GM21619 (cell line): ENCODE measurements around the gene NEK11.
A peak's percentile ranks its signal among the peaks of the same experiment; 100 is the strongest.
"Not testable (repeated sequence)": the region's sequence is repeated elsewhere in the genome, so short reads cannot be mapped to it uniquely, and the experiment has no call there.

Source experiments
- ATAC-seq: cut with Tn5 transposase; IDR thresholded peaks from one replicate; pipeline ENCODE4 v1.9.1; 2021; ENCODE audit not compliant: unreplicated experiment

The NEK11 gene

DNA sequence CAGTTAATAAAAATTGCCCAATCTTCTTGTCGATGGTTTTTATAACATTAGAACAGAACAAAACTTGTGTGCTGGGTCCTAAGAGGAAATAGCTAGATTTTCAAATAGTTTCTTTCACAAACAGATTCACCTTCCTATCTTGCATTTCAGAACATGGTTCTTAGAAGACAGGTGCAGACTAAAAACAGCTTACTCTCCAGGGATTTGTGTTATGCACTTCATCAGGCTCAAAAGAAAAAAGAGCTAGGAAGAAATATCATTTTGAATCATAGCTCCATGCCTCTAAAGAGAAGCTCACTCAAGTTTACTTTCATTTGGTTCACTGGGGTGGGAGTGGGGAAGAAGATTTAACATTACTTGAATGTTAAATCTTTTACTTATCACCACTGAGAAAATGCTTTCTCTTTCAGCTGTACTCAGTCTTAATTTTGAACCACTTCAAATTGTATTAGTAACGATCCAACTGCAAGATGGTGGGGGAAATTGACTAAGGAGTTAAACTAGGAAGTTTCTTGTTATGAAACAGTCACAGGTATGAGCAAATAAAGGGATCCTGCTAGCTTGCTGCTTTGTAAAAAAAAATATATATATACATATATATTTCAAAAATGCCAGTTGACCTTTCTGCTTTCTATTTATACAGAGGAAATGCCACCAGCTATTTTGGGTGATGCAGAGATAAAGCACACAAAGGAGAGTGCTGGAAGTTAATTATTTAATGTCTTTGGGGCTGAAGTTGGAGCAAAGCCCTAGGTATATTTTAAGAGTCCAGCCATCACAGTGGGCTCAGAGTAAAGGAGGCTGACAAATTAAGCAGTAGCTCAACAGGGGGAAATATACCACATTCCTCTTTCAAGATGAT, 326.6 kb downstream of the NEK11 start:
- no peak for ATAC-seq

GRCh38 chr3:131353986-131354385, 327.3 kb downstream of the NEK11 start:
- ATAC-seq, result no peak

DNA sequence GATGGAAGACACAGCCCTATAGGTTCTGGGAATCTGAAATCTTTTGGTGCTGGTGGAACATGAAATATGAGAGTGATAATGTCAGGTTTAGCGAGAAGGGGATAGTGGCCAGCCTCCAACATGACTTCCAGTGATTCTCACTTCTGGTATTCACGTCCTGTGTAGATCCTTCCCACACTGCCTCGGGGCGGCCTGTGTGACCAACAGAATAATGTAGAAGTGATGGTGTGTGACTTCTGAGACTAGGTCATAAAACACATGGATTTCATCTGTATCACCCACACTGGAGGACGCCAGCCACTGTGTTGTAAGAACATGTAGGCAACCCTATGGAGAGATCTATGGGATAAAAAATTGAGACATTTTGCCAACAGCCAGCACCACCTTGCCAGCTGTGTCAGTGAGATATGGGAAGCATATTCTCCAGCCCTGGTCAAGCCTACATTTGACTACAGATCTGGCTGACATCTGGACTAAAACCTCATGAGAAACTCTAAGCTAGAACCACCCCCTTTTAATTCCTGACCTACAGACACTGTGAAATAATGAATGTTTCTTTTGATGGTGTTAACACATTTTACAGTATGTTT, 329.4 kb downstream of the NEK11 start:
- no peak for ATAC-seq

GRCh38 chr3:131357275-131357674, 330.6 kb downstream of the NEK11 start:
- no peak for ATAC-seq

DNA sequence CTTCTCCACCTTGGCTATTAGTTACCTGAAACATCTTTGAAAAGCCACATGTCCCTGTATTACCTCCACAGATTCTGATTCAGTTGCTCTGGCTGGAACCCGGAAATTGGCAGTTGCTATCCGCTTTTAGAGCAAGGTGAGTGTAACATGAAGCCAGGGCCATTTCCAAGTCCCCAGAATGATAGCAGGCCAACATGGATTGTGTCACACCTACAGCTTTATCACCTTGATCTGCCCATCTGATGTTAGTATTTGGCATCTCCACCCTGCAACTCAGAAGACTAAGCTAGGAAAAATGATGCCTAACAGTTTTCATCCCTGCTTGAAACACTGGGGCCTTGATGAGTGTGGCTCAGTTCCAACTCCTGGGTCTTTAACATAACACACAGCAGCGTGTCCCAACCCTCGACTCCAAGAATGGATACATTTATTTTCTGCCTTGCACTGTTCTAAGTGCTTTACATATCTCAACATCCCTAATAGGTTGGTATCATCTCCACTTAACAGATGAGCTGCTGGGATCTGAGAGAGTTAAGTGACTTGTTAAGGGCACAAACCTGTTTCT, 333.6 kb downstream of the NEK11 start:
- ATAC-seq, result no peak

GRCh38 chr3:131361066-131361463, 334.4 kb downstream of the NEK11 start:
- not testable (repeated sequence) for ATAC-seq

GRCh38 chr3:131361464-131362421, 335.1 kb downstream of the NEK11 start:
- peak; percentile 95 for ATAC-seq

GRCh38 chr3:131363275-131363674, 336.6 kb downstream of the NEK11 start:
- no peak for ATAC-seq

GRCh38 chr3:131370935-131371687, 344.4 kb downstream of the NEK11 start:
- no peak for ATAC-seq

DNA sequence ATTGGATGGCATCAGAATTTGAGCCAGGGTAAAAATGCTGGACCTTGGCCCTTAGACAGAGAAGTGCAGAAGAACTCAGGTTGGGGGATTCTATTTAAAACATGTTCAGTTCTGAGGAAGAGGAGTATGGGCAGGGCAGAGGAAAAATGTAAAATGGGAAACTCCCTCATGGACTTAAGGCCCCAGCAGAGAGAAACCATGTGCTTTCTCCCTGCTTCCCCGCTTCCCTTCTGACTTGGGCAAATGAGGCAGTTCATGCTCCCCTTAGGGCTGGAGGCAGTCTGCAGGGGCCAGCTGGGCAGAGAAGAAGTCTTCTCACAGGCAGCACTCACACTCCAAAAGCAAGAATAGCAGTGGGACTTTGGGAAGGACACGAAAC, 345.0 kb downstream of the NEK11 start:
- no peak for ATAC-seq

GRCh38 chr3:131374741-131375140, 348.1 kb downstream of the NEK11 start:
- no peak for ATAC-seq

GRCh38 chr3:131380821-131381444, 354.3 kb downstream of the NEK11 start:
- ATAC-seq, result not testable (repeated sequence)

DNA sequence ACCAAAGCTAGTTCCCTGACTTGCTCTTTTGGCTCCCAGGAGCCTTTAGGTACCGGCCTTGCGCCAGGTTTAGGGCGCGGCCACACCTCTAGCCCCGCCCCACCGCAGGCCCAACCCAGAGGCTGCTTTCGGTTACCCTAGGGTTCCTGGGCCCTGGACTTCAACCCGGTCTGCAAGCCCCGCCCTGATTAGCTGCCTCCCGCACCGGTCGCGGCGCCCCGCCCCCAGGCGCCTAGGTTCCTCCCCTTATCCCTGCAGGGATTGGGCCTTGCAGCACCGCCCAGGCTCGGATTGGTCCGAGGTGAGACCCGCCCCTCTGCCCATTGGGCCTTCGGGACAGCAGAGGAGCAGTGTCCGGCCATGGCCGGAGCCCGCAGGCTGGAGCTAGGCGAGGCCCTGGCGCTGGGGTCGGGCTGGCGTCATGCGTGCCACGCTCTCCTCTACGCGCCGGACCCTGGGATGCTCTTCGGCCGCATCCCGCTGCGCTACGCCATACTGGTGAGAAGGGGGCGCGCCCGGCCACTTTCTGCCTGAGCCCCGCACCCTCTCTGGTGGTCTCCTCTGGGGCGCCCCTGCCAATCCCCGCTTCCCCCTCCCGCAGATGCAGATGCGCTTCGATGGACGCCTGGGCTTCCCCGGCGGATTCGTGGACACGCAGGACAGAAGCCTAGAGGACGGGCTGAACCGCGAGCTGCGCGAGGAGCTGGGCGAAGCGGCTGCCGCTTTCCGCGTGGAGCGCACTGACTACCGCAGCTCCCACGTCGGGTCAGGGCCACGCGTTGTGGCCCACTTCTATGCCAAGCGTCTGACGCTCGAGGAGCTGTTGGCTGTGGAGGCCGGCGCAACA, 355.0 kb downstream of the NEK11 start, which contains the start of gene NUDT16:
TSS of gene NUDT16 (plus strand) at position 330 of the 847 bp plus-strand sequence. CDS start at position 361, 31 bp downstream.
- peak; percentile 97 for ATAC-seq

DNA sequence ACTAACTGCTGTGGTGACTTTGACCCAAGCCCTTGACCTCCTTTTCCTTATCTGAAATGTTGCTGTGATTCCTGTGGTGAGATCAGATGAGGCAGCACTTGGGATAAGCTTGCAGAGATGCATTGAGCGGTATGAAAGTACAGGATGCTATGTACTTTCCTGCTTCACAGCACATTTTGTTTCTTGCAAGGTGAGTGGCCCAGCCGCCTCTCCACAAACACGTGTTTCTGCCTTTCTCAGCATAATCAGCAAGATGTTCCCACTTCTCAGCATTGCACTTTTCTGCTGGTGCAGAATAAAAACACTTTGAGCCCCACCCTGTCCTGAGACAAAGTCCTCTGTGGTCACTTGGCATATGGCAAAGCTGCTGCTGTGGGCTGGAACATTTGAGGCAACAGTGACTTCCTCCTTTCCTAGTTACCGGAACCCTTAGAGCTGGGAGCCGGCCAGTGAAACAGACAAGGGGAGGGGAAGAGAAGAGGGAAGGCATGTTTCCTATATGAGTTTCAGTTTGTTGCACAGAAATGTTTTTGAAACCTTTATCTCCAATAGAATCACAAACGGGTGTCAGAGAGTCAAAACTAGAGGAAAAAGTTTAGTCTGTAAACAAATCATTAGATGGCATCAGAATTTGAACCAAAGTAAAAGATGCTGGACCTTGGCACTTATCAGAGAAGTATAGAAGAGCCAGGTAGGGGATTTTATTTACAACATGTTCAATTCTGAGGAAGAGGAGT, 359.9 kb downstream of the NEK11 start:
- no peak for ATAC-seq

DNA sequence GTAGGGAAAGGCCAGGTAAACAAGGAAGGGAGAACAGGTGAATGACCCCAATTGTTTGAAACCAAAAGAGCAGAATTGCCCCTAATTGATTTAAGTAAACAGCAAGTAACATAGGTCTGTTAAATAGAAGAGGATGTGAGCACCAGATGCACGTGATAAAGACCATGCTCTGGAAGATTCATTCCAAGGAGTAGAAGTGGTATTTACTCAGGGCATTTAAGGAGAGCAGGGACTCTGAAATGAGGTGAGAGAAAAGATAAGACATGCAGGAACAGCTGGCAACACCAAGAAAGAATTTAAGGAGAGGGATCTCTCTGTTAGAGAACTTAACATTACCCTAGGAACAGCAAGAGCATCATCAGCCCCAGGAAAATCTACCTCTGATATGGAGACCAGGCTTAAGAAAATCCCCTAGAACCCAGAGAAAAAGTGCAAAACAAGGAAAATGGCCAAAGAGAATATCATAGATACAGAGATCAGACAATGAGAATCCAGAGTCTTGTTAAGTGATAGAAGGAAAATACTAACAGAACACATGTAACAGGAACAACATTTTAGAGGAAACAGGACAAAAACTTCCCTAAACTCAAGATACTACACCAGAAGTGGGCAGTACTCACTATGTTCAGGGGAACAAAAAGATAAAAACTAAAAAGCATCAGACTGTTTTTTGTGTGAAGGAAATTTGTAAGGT, 361.3 kb downstream of the NEK11 start:
- ATAC-seq, result no peak

GRCh38 chr3:131388490-131388799, 361.8 kb downstream of the NEK11 start:
- ATAC-seq, result no peak

GRCh38 chr3:131390331-131390730, 363.7 kb downstream of the NEK11 start:
- ATAC-seq, result no peak

DNA sequence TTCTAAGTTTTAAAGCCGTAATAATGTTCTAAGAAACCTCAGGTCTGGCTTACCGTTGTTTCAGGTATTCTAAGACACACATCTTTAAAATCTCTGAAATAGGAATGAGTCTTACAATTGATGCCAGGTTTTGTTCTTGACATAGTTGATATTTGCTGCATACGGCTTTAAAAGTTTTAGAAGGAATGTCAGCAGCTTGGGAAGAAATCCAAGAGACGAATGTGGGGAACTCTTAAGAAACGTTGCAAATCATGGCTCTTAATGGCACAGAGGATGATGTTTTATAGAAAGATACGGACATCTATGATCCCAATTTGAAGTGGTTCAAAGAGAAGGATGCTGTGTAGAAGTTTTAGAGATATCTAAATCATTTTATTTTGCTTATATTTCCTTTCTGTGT, 366.4 kb downstream of the NEK11 start:
- no peak for ATAC-seq
